ENCODE data around the gene TMEM203. TPM values are rescaled to one million over a fixed set of nuclear protein-coding genes. Genes with fewer than 3 reads are reported as not detected.

Gene TMEM203
- total and polyA plus RNA-seq, 2 of the 13 experiments (the other 11 are each of a cell fraction or from before 2014, with no cell fraction given) = 23.4 to 36.7 TPM

DNA sequence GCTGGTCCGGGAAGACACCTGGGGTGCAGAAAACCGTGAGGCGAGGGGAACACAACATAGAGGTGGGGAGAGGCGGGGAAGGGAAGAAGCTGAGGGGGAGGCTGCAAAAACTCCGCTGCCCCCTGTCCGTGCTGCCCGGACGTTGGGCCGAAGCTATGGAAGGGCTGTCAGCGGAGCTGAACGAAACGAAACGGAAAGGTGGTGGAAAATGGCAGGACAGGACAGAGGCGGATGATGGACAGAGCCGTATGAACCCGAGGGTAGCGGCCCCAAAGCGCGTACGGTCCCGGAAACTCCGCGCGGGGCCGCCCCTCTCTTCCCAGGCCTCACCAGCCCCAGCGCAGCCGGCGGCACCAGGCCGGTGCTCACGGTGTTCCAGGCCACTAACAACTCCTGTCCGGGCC lies 17.4 kb downstream of the TMEM203 start (continued):
- TF ChIP-seq, protein P1, sequence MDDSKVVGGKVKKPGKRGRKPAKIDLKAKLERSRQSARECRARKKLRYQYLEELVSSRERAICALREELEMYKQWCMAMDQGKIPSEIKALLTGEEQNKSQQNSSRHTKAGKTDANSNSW (CRISPR knock-in tag; IDR thresholded peaks at IDR 0.05; ENCODE audit: borderline replicate concordance) = 0 out of 2 replicates have a peak, but pooled peaks have one; percentile 30
- TF ChIP-seq ZNF563 (CRISPR knock-in tag; IDR thresholded peaks at IDR 0.05) (0 out of 2 replicates have a peak, but pooled peaks have one; percentile 0), TCF7L2 (IDR thresholded peaks at IDR 0.05; ENCODE audit: low read depth, low read length) (no peak), ZNF570 (CRISPR knock-in tag; IDR thresholded peaks at IDR 0.05; ENCODE audit: borderline replicate concordance) (no peak), KDM5A (IDR thresholded peaks at IDR 0.05; ENCODE audit: borderline replicate concordance, low read length) (peak; percentile 99; the same call in 1 of the 2 replicates), GLI4 (CRISPR knock-in tag; IDR thresholded peaks at IDR 0.05; ENCODE audit: borderline replicate concordance) (no peak), PAX8 (CRISPR knock-in tag; IDR thresholded peaks at IDR 0.05; ENCODE audit: borderline replicate concordance) (no peak), FOXO4 (CRISPR knock-in tag; conservative IDR thresholded peaks at IDR 0.05) (0 out of 2 replicates have a peak, but pooled peaks have one; percentile 38), KMT2A (CRISPR knock-in tag; IDR thresholded peaks at IDR 0.05) (no peak), MIER3 (CRISPR knock-in tag; IDR thresholded peaks at IDR 0.05; ENCODE audit: borderline replicate concordance) (no peak), TBL1XR1 (IDR thresholded peaks at IDR 0.05; ENCODE audit: borderline replicate concordance, low read length, partially characterized antibody) (no peak), SALL2 (CRISPR knock-in tag; IDR thresholded peaks at IDR 0.05) (no peak), ZNF883 (CRISPR knock-in tag; IDR thresholded peaks at IDR 0.05; ENCODE audit: not compliant biosample characterization) (peak; percentile 45), HOXA3 (CRISPR knock-in tag; IDR thresholded peaks at IDR 0.05) (no peak), BRCA1 (CRISPR knock-in tag; IDR thresholded peaks at IDR 0.05) (no peak), HDAC1 (CRISPR knock-in tag; IDR thresholded peaks at IDR 0.05) (no peak), ARID5B (CRISPR knock-in tag; IDR thresholded peaks at IDR 0.05) (no peak), RFX5 (IDR thresholded peaks at IDR 0.05; ENCODE audit: low read depth, low read length) (no peak), REL (CRISPR knock-in tag; conservative IDR thresholded peaks at IDR 0.05) (0 out of 2 replicates have a peak, but pooled peaks have one; percentile 46), ZNF33A (CRISPR knock-in tag; IDR thresholded peaks at IDR 0.05; ENCODE audit: borderline replicate concordance) (no peak), SCMH1 (CRISPR knock-in tag; IDR thresholded peaks at IDR 0.05; ENCODE audit: borderline replicate concordance) (no peak)
- TF ChIP-seq, protein P2, sequence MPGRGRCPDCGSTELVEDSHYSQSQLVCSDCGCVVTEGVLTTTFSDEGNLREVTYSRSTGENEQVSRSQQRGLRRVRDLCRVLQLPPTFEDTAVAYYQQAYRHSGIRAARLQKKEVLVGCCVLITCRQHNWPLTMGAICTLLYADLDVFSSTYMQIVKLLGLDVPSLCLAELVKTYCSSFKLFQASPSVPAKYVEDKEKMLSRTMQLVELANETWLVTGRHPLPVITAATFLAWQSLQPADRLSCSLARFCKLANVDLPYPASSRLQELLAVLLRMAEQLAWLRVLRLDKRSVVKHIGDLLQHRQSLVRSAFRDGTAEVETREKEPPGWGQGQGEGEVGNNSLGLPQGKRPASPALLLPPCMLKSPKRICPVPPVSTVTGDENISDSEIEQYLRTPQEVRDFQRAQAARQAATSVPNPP (CRISPR knock-in tag; IDR thresholded peaks at IDR 0.05) = no peak
- TF ChIP-seq, protein P3, sequence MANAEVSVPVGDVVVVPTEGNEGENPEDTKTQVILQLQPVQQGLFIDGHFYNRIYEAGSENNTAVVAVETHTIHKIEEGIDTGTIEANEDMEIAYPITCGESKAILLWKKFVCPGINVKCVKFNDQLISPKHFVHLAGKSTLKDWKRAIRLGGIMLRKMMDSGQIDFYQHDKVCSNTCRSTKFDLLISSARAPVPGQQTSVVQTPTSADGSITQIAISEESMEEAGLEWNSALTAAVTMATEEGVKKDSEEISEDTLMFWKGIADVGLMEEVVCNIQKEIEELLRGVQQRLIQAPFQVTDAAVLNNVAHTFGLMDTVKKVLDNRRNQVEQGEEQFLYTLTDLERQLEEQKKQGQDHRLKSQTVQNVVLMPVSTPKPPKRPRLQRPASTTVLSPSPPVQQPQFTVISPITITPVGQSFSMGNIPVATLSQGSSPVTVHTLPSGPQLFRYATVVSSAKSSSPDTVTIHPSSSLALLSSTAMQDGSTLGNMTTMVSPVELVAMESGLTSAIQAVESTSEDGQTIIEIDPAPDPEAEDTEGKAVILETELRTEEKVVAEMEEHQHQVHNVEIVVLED (CRISPR knock-in tag; IDR thresholded peaks at IDR 0.05; ENCODE audit: borderline replicate concordance) = no peak
